Left hindlimb (tissue), 1 donor: ENCODE measurements around the gene PUS3.
"Not testable (repeated sequence)": the region's sequence is repeated elsewhere in the genome, so short reads cannot be mapped to it uniquely, and the experiment has no call there.

Experiments
- DNase-seq: peaks from one replicate; pipeline ENCODE4 v3.0.0-alpha.2; 2018

Gene PUS3

DNA sequence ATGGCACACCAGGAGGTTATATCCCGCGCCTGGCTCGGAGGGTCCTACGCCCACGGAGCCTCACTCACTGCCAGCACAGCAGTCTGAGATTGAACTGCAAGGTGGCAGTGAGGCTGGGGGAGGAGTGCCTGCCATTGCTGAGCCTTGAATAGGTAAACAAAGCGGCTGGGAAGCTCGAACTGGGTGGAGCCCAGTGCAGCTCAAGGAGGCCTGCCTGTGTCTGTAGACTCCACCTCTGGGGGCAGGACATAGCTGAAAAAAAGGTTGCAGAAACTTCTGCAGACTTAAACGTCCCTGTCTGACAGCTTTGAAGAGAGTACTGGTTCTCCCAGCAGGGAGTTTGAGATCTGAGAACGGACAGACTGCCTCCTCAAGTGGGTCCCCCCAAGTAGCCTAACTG lies 45.3 kb downstream of the PUS3 start:
- not testable (repeated sequence) for DNase-seq

DNA sequence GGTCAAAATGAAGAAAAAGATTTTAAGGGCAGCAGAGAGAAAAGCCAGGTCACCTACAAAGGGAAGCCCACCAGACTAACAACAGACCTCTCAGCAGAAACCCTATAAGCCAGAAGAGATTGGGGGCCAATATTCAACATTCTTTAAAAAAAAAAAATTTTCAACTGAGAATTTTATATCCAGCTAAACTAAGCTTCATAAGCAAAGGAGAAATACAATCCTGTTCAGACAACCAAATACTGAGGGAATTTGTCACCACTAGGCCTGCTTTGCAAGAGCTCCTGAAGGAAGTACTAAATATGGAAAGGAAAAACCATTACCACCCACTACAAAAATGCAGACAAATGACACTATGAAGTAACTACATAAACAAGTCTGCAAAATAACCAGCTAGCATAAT lies 56.8 kb downstream of the PUS3 start:
- DNase-seq: no peak
